ENCODE measurements around the gene ZC4H2.
A peak's percentile ranks its signal among the peaks of the same experiment; 100 is the strongest.

Gene ZC4H2
- long read RNA-seq, transcript ZC4H2-202 (5 exons, 2,184 nt), result major isoform, 72 of 87 reads
- long read RNA-seq, partial matches to known transcripts, result 5 of 87 reads
- long read RNA-seq, other reads (novel, unspliced or antisense), result 5 of 87 reads

GRCh38 chrX:64975989-64976672, at the start of gene ZC4H2:
TSS of gene ZC4H2 (minus strand) at chrX:64976450. CDS start at chrX:64976377, 73 bp downstream.
- H3K4me3 ChIP-seq (replicated peaks; ENCODE audit: insufficient read depth, low read length), result peak within 1 kb of the TSS; percentile 69
- no peaks in the 10 kb centered on the region for H3K27me3 ChIP-seq (ENCODE audit: insufficient read depth, poor library complexity, severe bottlenecking)
- DNase-seq (ENCODE audit: low read depth in 1 of 2, low spot score in 1 of 2), result peak; percentile 27 to 77
- TF ChIP-seq CTCF (IDR thresholded peaks at IDR 0.05; ENCODE audit: insufficient read depth, low read length) (no peak), REST (IDR thresholded peaks at IDR 0.05; ENCODE audit: insufficient replicate concordance, low read depth) (no peak), GABPA (IDR thresholded peaks at IDR 0.05; ENCODE audit: low read depth) (no peak), POLR2AphosphoS5 (IDR thresholded peaks at IDR 0.05; ENCODE audit: low read depth) (no peak), SPI1 (IDR thresholded peaks at IDR 0.05; ENCODE audit: borderline replicate concordance, low read depth) (no peak)
- no peak within 1 kb of the TSS for H3K27ac ChIP-seq (replicated peaks)

GRCh38 chrX:65017451-65017850, 41.2 kb upstream of the ZC4H2 start:
- Histone ChIP-seq H3K4me3 (replicated peaks; ENCODE audit: insufficient read depth, low read length) (no peak overlapping the region), H3K27me3 (ENCODE audit: insufficient read depth, poor library complexity, severe bottlenecking) (no peaks in the 10 kb centered on the region), H3K27ac (replicated peaks) (no peak overlapping the region)
- DNase-seq (ENCODE audit: low read depth in 1 of 2, low spot score in 1 of 2), result no peak
- TF ChIP-seq REST (IDR thresholded peaks at IDR 0.05; ENCODE audit: insufficient replicate concordance, low read depth), result no peak
- TF ChIP-seq GABPA (IDR thresholded peaks at IDR 0.05; ENCODE audit: low read depth), result no peak
- no peak for TF ChIP-seq CTCF (IDR thresholded peaks at IDR 0.05; ENCODE audit: insufficient read depth, low read length)
- no peak for TF ChIP-seq SPI1 (IDR thresholded peaks at IDR 0.05; ENCODE audit: borderline replicate concordance, low read depth)
- TF ChIP-seq POLR2AphosphoS5 (IDR thresholded peaks at IDR 0.05; ENCODE audit: low read depth), result no peak

GRCh38 chrX:65014230-65014629, 38.0 kb upstream of the ZC4H2 start:
- DNase-seq (ENCODE audit: low read depth in 1 of 2, low spot score in 1 of 2), result no peak
- Histone ChIP-seq H3K4me3 (replicated peaks; ENCODE audit: insufficient read depth, low read length) (no peak overlapping the region), H3K27me3 (ENCODE audit: insufficient read depth, poor library complexity, severe bottlenecking) (no peaks in the 10 kb centered on the region), H3K27ac (replicated peaks) (no peak overlapping the region)
- no peak for TF ChIP-seq CTCF (IDR thresholded peaks at IDR 0.05; ENCODE audit: insufficient read depth, low read length)

- TF ChIP-seq SPI1 (IDR thresholded peaks at IDR 0.05; ENCODE audit: borderline replicate concordance, low read depth) (no peak), CTCF (IDR thresholded peaks at IDR 0.05; ENCODE audit: insufficient read depth, low read length) (no peak), GABPA (IDR thresholded peaks at IDR 0.05; ENCODE audit: low read depth) (no peak), REST (IDR thresholded peaks at IDR 0.05; ENCODE audit: insufficient replicate concordance, low read depth) (no peak), POLR2AphosphoS5 (IDR thresholded peaks at IDR 0.05; ENCODE audit: low read depth) (no peak)
- Histone ChIP-seq H3K27me3 (ENCODE audit: insufficient read depth, poor library complexity, severe bottlenecking) (peaks cover 2% of the 10 kb centered on the region), H3K27ac (replicated peaks) (no peak overlapping the region), H3K4me3 (replicated peaks; ENCODE audit: insufficient read depth, low read length) (no peak overlapping the region)
- DNase-seq (ENCODE audit: low read depth in 1 of 2, low spot score in 1 of 2), result no peak
Observed at GRCh38 chrX:65009459-65009858, 33.2 kb upstream of the ZC4H2 start.
